Measurements from ENCODE around the gene SMIM22.
"Not testable (repeated sequence)": the region's sequence is repeated elsewhere in the genome, so short reads cannot be mapped to it uniquely, and the experiment has no call there.

The SMIM22 gene

GRCh38 chr16:4769306-4769638 lies 25.9 kb upstream of the SMIM22 start:
- no peak for DNase-seq

- DNase-seq, result no peak
These were observed 23.5 kb upstream of the SMIM22 start for GRCh38 chr16:4771646-4772045.

DNA sequence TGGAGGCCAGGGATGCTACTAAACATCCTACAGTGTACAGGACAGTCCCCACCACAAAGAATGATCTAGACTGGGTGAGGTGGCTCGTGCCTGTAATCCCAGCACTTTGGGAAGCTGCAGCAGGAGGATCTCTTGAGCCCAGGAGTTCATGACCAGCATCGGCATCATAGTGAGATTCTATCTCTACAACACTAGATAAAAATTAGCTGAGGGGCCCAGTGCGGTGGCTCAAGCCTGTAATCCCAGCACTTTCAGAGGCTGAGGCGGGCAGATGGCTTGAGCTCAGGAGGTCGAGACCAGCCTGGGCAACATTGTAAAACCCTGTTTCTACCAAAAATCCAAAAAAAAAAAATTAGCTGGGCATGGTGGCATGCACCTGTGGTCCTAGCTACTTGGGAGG lies 22.8 kb upstream of the SMIM22 start:
- no peak for DNase-seq

DNA sequence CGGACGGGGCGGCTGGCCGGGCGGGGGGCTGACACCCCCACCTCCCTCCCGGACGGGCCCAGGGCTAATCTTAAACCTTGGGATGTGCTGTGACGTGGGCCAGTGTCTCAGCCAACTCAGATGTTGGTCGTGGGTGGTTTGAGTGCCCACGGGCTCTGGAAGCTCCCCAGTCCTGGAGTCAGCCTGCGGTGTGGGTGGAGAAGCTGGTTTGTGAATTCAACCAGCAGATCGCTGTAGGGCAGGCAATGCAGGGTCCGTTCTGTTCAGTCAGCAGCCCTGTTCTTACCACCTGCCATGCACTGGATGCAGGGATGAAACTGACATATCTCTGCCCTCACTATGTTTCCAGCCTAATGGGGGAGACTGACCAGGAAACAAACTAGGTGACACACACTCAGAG lies 20.2 kb upstream of the SMIM22 start:
- no peak for DNase-seq

DNA sequence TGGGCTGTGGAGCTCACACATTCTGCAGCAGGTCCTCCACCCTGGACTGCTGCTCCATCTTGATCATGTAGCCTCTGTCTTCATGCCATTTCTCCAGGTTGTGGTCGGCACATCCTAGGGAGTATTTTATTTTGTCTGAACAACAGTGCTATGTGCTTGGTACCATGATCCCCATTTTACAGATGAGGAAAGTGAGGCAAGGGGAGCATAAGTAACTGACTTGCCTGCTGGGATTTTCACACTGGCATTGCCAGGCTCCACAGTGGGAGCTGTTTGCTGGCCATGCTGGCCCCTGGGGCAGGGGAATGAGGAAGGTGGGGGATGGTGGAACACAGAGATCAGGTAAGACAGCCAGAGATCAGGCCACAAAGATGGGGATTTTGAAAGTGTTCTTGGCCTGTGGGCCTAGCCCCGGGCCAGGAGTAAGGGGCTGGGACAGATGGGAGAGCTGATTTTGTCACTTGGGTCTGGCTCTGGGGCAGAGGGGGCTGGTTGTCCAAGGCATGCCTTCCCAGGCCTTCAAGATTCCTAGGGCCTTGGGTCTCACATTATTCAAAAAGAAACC lies 18.9 kb upstream of the SMIM22 start:
- DNase-seq, result no peak

- no peak for DNase-seq
These were observed 17.7 kb upstream of the SMIM22 start for GRCh38 chr16:4777339-4778049.

- no peak for DNase-seq
These were observed 17.1 kb upstream of the SMIM22 start for GRCh38 chr16:4778050-4778392.

- no peak for DNase-seq
These were observed 14.9 kb upstream of the SMIM22 start for GRCh38 chr16:4780235-4780634.

- DNase-seq, result no peak
These were observed 11.8 kb upstream of the SMIM22 start for GRCh38 chr16:4783251-4783950.

GRCh38 chr16:4783951-4784336 lies 11.2 kb upstream of the SMIM22 start:
- no peak for DNase-seq

- DNase-seq, result not testable (repeated sequence)
These were observed 10.7 kb upstream of the SMIM22 start for GRCh38 chr16:4784444-4784987.

DNA sequence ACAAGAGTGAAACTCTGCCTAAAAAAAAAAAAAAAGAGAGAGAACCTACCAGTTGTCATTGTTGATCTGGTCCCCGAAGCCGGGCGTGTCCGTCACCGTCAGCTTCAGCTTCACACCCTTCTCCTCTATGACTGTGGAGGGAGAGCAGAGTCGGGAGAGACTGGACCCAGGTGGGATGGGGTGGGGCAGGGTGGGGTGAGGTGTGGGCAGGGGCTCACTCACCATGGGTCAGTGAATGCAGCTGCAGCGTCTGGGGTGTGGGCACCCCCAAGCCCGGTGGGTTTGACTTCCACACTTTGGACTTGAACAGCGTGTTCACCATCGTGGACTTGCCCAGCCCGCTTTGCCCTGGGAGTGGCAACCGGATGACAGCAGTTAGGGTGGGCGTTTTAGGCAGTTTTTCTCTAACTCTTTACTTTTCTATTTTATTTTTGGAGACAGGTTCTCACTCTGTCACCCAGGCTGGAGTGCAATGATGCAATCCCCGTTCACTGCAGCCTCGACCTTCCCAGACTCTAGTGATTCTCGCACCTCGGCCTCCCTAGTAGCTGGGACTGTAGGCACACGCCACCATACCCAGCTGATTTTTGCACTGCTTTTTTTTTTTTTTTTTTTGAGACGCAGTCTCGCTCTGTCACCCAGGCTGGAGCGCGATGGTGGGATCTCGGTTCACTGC lies 9.3 kb upstream of the SMIM22 start:
- DNase-seq, result no peak

DNA sequence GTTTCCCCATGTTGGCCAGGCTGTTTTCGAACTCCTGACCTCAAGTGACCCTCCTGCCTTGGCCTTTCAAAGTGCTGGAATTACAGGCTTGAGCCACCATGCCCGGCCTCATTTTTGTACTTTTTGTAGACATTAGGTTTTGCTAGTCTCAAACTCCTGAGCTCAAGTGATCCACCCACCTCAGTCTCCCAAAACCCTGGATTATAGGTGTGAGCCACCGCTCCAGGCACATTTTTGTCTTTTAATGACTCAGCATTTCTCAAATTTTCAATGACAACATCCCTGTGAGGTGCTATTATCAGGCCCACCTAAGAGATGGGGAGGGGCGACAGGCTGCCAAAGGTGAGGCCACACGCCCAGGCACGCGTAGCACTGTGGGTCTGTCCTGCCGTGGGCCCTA lies 8.1 kb upstream of the SMIM22 start:
- DNase-seq, result no peak

DNA sequence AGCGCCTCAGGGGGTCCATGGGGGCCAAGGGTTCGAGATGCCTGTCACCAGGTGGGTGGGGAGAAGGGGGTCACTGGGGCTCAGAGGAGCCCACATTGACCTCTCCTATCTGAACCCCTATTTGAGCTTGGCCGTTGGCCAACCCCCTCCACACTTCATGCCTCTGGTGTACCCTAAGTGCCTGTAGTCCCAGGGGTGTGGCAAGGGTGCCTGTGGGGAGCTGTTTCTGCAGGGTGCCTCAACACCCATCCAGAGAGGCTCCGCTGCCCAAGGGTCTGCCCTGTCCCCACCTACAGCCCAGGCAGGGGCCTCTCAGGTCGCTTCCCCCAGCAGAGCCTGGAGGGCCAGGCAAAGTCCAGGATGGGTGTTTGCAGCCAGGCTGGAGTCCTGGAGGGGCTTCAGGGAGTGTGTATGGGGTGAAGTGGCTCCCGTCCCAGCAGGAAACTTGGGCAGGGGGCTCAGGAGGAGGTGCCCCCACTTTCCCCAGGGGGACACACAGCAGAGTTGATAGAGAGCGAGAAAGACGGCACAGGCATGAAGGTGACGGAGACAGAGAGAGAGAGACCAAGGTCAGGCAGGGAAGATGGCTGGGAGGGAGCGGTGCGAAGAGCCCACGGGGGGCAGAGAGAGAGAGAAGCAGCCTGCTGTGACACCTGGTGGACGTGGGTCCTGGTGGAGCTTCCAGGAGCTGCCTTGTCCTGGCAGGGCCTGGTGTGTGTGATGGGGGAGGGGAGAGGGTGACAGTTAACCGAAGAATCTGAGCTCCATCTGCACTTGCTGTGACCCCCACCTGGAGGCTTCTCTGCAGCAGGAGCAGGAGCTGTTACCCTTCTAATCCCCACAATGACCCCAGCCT lies 7.3 kb upstream of the SMIM22 start, which contains the start of gene SEPTIN12:
Gene SEPTIN12, minus strand, starts transcription at position 719 of the 856 bp plus-strand sequence. Its CDS starts 700 bp downstream, at position 19.
- DNase-seq, result no peak

DNA sequence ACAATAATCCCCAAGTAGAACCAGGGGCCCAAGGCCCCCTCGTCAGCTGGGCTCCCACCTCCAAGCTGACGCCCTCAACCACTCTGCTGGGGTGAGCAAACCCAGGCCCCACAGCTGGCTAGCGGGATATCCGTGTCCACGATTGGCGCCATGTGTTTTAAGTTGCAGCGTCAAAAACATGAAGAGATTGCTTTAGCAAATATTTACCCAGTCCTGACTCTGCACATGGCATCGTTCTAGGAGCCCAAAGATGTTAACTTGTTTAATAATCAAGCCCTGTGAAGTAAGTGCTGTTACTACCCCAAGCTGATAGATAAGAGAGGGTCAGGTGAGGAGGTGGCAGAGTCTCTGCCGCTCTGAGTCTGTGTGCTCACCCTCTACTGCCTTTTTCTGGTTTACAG lies 6.7 kb upstream of the SMIM22 start:
- DNase-seq, result no peak

GRCh38 chr16:4788910-4789309 lies 6.3 kb upstream of the SMIM22 start:
- DNase-seq, result no peak

GRCh38 chr16:4790261-4790660 lies 4.9 kb upstream of the SMIM22 start:
- DNase-seq, result no peak

DNA sequence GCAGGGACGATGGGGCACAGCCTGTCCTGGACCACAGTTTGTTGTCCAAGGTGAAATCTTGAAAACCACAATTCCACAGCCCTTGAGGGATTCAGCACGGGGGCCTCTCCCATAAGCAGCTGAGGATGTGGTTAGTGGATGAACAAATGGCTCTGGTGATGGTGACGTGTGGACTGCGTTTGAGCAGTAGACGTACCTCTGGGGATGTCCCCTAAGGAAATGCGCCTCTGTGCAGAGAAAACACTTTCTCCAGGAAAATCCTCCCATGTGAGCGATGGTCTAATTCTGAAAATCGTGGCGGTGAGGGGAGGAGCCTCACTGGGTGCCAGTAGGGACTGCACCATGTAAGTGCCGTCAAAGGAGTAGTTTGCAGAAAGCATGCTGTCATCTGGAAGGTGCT lies 4.3 kb upstream of the SMIM22 start:
- no peak for DNase-seq

DNA sequence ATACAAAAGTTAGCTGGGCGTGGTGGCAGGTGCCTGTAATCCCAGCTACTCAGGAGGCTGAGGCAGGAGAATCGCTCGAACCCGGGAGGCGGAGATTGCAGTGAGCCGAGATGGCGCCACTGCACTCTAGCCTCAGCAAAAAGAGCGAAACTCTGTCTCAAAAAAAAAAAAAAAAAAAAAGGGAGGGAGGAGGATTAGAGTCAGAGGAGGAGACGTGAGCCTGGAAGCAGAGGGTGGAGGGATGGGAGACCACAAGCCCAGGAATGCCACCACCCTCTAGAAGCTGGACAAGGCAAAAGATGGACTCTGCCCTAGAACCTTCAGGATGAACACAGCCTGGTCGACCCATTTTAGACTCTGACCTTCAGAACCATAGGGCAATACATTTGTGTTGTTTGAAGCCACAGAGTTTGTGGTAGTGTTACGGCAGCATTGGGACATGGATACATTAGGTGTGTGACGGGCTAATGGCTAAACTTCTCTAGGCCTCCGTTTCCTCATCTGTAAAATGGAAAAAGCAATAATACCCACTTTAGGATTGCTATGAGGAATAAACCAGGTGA lies 2.1 kb upstream of the SMIM22 start:
- no peak for DNase-seq

DNA sequence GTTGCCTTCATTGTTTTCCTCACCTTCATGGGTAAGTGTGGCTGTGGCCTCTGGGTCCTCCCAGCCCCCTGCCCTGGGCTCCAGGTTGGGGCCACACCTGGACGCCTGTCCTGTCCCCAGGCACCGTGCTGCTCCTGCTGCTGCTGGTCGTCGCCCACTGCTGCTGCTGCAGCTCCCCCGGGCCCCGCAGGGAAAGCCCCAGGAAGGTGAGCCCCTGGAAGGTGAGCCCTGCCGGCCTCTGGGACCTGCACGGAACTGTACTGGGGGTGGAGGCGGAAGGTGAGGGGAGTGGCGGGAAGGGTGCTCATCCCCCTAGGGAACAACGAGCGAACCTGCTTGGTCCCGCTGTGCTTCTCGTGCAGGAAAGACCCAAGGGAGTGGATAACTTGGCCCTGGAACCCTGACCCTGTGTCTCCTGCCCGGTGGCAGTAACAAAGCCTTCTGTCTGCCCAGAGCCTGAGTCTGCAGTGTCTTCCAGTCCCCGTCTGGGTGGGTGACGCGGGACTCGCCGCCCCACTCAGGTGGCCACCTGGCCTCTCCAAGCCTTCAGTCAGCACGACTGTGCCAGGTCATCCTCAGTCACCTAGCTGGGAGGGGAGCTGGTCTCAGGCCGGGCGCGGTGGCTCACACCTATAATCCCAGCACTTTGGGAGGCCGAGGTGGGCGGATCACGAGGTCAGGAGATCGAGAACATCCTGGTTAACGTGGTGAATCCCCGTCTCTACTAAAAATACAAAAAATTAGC lies 831 bp downstream of the SMIM22 start:
- DNase-seq, result no peak

DNA sequence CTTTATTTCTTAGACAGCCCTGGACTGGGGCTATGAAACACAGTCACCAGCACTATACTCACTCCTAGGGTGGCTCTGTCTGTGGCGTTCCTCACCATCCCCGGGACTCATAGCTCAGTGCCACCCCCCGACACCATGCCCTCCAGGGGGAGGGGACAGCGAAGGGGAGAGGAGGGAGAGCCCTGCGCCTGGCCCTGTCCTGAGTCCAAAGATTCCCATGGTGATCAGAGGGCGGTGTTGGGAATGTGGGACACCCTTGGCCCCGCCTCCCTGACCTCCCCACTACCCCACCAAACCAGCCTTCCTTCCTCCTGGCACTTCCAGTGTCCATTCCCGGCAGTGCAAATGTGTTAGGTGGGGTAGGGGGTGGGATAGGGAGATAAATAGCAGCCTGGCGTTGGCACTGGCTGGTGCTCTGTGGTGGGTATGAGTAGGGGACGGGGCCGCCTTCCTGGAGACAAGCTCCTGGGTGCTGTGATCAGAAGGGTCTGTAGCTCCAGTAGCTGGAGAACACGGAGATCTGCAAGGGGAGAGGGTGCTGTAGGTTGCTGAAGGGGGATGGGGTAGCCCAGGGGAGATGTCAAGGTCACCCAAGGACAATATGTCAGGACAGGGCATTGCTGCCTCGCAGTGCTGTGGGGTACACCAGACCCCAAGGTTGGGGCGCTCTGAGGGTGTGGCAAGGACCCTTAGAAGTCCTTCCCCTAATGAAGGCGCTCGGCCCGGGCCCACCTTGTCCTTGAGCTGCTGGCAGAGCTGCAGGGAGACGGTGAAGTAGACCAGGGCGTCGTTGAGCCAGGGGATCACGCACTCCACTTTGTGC lies 2.0 kb downstream of the SMIM22 start:
- no peak for DNase-seq

Data from activated CD4-positive, alpha-beta T cell treated with anti-CD3 and anti-CD28 coated beads for 4 hours (primary cell).